SU-DHL-6 (cell line): ENCODE results near the gene MRFAP1L1.

Source experiments
- H2AFZ ChIP-seq: fragments of 200-600 bp; sonication (generic); 2 replicates; pipeline ENCODE4 v1.6.1; 2014; ENCODE audit warnings: low read depth, mild to moderate bottlenecking, moderate library complexity, mixed read lengths, antibody characterized with exemption, low read length; ENCODE audit not compliant: severe bottlenecking
- H3F3A ChIP-seq: fragments of 200-600 bp; shearing (Covaris generic); 2 replicates; pipeline ENCODE4 v1.6.0; 2016; ENCODE audit warnings: antibody characterized with exemption, mild to moderate bottlenecking; ENCODE audit not compliant: insufficient read depth
- H3K27ac ChIP-seq: fragments of 200-600 bp; sonication (generic); 2 replicates; pipeline ENCODE4 v1.5.1; 2016; ENCODE audit warnings: low read depth, mild to moderate bottlenecking, low read length, moderate library complexity, mixed read lengths
- H3K27me3 ChIP-seq: fragments of 200-600 bp; sonication (generic), shearing (Covaris generic); 2 replicates; pipeline ENCODE4 v1.6.0; 2014; ENCODE audit warnings: mild to moderate bottlenecking, low read length
- H3K36me3 ChIP-seq: fragments of 200-600 bp; sonication (generic); 2 replicates; pipeline ENCODE4 v1.6.1; 2014; ENCODE audit warnings: mild to moderate bottlenecking, low read length, mixed read lengths
- H3K4me2 ChIP-seq: fragments of 300-600, 200-600 bp; shearing (Covaris generic), sonication (generic); 2 replicates; pipeline ENCODE4 v1.6.0; 2014; ENCODE audit warnings: low read length, low read depth, mild to moderate bottlenecking; ENCODE audit not compliant: poor library complexity, severe bottlenecking
- H3K4me3 ChIP-seq: fragments of 200-600 bp; sonication (generic); 2 replicates; pipeline ENCODE4 v1.5.1; 2014; ENCODE audit warnings: antibody characterized with exemption, low read length, mild to moderate bottlenecking, mixed read lengths; ENCODE audit not compliant: insufficient read depth, poor library complexity, severe bottlenecking
- H3K79me2 ChIP-seq: fragments of 200-600 bp; sonication (generic); 2 replicates; pipeline ENCODE4 v1.6.1; 2014; ENCODE audit warnings: mild to moderate bottlenecking, low read length, moderate library complexity; ENCODE audit not compliant: insufficient read depth
- H3K9ac ChIP-seq: fragments of 200-600 bp; sonication (generic); 2 replicates; pipeline ENCODE4 v1.7.0; 2014; ENCODE audit warnings: mild to moderate bottlenecking, low read length
- H3K9me2 ChIP-seq: fragments of 200-600 bp; sonication (generic); replicated peaks from 2 replicates; pipeline ENCODE4 v1.6.1; 2014; ENCODE audit warnings: low read length; ENCODE audit not compliant: insufficient read depth
- H3K9me3 ChIP-seq: fragments of 200-600 bp; sonication (generic); 2 replicates; pipeline ENCODE4 v1.6.1; 2014; ENCODE audit warnings: low read length, mixed read lengths; ENCODE audit not compliant: insufficient read depth
- H4K20me1 ChIP-seq: fragments of 200-600 bp; sonication (generic); 2 replicates; pipeline ENCODE4 v1.6.1; 2014; ENCODE audit warnings: low read depth, mild to moderate bottlenecking, antibody characterized with exemption, low read length, moderate library complexity, mixed read lengths
- EZH2phosphoT487 ChIP-seq: fragments of 200-600 bp; sonication (generic), shearing (Covaris generic); conservative IDR thresholded peaks from 2 replicates; pipeline ENCODE4 v1.6.1; 2018; ENCODE audit warnings: mild to moderate bottlenecking, antibody characterized with exemption, low read length, moderate library complexity, mixed read lengths
- TF ChIP-seq, protein P1 (sequence below): fragments of 200-600 bp; sonication (generic); IDR thresholded peaks from one replicate; pipeline ENCODE4 v1.5.1; 2017; ENCODE audit warnings: antibody characterized with exemption, mild to moderate bottlenecking, low read length, moderate library complexity; ENCODE audit not compliant: insufficient read depth, poor library complexity, severe bottlenecking

MRFAP1L1 gene

DNA sequence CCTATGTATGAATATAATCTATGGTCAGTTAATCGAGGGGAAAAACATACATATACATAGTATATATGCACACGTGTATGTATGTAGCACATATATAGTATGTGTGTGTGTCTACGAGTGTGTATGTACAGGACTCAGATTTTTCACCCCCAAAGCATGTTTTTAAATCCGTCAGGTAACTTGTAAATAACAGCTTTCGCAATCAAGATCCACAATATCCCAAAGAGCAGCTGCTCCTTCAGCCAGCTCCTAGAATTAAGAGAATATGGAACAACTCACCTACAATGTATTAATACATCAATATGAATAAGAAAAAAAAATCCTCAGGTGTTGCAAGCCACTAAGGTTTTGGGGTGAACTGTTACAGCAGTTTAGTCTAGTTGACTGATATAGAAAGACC is 3.5 kb downstream of the MRFAP1L1 start:
- Histone ChIP-seq H3K9me3 (no peaks in the 10 kb centered on the region; the same call in 1 of the 2 replicates), H3K4me2 (no peak overlapping the region), H4K20me1 (no peaks in the 10 kb centered on the region), H3K4me3 (no peak overlapping the region), H2AFZ (no peak overlapping the region), H3K9ac (no peak overlapping the region), H3K36me3 (peaks cover 8% of the 10 kb centered on the region; the same call in 1 of the 2 replicates), H3K9me2 (no peaks in the 10 kb centered on the region), H3K27me3 (no peaks in the 10 kb centered on the region), H3K27ac (no peak overlapping the region), H3F3A (0 out of 2 replicates have a peak, but pooled peaks cover 5% of the 10 kb centered on the region), H3K79me2 (peaks cover 17% of the 10 kb centered on the region; the same call in 1 of the 2 replicates)
- TF ChIP-seq, protein P1, sequence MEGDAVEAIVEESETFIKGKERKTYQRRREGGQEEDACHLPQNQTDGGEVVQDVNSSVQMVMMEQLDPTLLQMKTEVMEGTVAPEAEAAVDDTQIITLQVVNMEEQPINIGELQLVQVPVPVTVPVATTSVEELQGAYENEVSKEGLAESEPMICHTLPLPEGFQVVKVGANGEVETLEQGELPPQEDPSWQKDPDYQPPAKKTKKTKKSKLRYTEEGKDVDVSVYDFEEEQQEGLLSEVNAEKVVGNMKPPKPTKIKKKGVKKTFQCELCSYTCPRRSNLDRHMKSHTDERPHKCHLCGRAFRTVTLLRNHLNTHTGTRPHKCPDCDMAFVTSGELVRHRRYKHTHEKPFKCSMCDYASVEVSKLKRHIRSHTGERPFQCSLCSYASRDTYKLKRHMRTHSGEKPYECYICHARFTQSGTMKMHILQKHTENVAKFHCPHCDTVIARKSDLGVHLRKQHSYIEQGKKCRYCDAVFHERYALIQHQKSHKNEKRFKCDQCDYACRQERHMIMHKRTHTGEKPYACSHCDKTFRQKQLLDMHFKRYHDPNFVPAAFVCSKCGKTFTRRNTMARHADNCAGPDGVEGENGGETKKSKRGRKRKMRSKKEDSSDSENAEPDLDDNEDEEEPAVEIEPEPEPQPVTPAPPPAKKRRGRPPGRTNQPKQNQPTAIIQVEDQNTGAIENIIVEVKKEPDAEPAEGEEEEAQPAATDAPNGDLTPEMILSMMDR, result no peak
- no peak for TF ChIP-seq EZH2phosphoT487

DNA sequence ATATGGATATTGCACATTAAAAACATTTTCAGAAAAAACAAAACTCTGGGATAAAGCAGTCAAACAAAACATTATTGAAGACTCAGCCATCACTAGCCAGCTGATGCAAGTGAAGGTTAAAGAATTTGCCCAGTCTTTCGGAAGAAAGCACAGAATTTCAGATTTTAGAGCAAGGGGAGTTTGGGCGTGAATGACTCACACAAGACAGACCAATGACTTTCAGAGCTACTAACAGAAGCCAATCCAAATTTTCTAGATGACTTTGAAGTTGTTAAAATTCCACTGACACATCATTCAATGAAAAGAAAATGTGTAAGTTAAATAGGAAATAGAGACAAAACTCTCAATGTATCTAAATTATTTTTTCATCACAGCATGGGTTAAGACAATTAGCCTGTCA is 4.0 kb downstream of the MRFAP1L1 start:
- Histone ChIP-seq H3K4me2 (no peak overlapping the region), H3K9me2 (no peaks in the 10 kb centered on the region), H3K4me3 (no peak overlapping the region), H4K20me1 (no peaks in the 10 kb centered on the region), H3K9me3 (no peaks in the 10 kb centered on the region; the same call in 1 of the 2 replicates), H3K36me3 (peaks cover 8% of the 10 kb centered on the region; the same call in 1 of the 2 replicates), H3K27me3 (no peaks in the 10 kb centered on the region), H3K79me2 (peaks cover 17% of the 10 kb centered on the region; the same call in 1 of the 2 replicates), H3K9ac (no peak overlapping the region), H2AFZ (no peak overlapping the region), H3F3A (0 out of 2 replicates have a peak, but pooled peaks cover 5% of the 10 kb centered on the region), H3K27ac (no peak overlapping the region)
- TF ChIP-seq EZH2phosphoT487, result no peak
- TF ChIP-seq, protein P1, result no peak

DNA sequence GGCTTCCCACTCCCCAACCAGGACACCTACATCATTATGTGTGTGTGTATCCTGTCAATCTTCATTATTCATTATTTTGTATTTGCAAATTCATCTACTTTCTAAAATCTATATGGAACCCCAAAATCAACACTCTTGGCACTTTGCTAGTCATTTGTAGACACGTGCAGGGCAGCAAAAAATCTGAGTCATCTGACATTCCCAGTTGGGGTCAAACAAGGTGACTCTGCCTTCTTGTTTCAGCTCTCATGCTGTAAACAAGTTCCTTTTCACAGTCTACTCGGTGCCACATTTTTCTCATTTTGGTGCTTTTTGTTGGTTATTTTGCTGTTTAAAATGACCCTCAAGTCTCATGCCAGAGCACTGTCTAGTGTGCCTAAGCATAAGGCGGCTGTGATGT is 5.9 kb downstream of the MRFAP1L1 start:
- Histone ChIP-seq H3K9me3 (no peaks in the 10 kb centered on the region), H4K20me1 (no peaks in the 10 kb centered on the region), H3K9me2 (no peaks in the 10 kb centered on the region), H3K36me3 (peaks cover 8% of the 10 kb centered on the region; the same call in 1 of the 2 replicates), H2AFZ (no peak overlapping the region), H3K9ac (no peak overlapping the region), H3K4me2 (no peak overlapping the region), H3K4me3 (no peak overlapping the region), H3K27ac (no peak overlapping the region), H3F3A (no peaks in the 10 kb centered on the region), H3K27me3 (no peaks in the 10 kb centered on the region), H3K79me2 (peaks cover 13% of the 10 kb centered on the region; the same call in 1 of the 2 replicates)
- TF ChIP-seq, protein P1, result no peak
- no peak for TF ChIP-seq EZH2phosphoT487
